HUES48 (cell line): ENCODE results near the gene ARL6IP5.
A peak's percentile ranks its signal among the peaks of the same experiment; 100 is the strongest.

Source experiments
- H3K27ac ChIP-seq: one replicate; pipeline ENCODE4 v1.7.0; 2013; ENCODE audit warnings: low read depth, low read length, inconsistent platforms
- H3K27me3 ChIP-seq: 2 replicates; pipeline ENCODE4 v1.6.1; 2013; ENCODE audit warnings: mild to moderate bottlenecking, low read length; ENCODE audit not compliant: control insufficient read depth, insufficient read depth
- H3K36me3 ChIP-seq: 2 replicates; pipeline ENCODE4 v1.6.1; 2013; ENCODE audit warnings: low read length; ENCODE audit not compliant: control insufficient read depth, insufficient read depth
- H3K4me1 ChIP-seq: 2 replicates; pipeline ENCODE4 v1.6.1; 2013; ENCODE audit warnings: mild to moderate bottlenecking, low read length; ENCODE audit not compliant: control insufficient read depth, insufficient read depth
- H3K4me3 ChIP-seq: 2 replicates; pipeline ENCODE4 v1.5.1; 2013; ENCODE audit warnings: mild to moderate bottlenecking, low read depth, low read length
- H3K9ac ChIP-seq: 2 replicates; pipeline ENCODE4 v1.6.1; 2013; ENCODE audit warnings: mild to moderate bottlenecking, low read depth, low read length, moderate library complexity
- H3K9me3 ChIP-seq: 2 replicates; pipeline ENCODE4 v1.6.1; 2013; ENCODE audit warnings: low read length; ENCODE audit not compliant: control insufficient read depth, insufficient read depth

ARL6IP5 gene

DNA sequence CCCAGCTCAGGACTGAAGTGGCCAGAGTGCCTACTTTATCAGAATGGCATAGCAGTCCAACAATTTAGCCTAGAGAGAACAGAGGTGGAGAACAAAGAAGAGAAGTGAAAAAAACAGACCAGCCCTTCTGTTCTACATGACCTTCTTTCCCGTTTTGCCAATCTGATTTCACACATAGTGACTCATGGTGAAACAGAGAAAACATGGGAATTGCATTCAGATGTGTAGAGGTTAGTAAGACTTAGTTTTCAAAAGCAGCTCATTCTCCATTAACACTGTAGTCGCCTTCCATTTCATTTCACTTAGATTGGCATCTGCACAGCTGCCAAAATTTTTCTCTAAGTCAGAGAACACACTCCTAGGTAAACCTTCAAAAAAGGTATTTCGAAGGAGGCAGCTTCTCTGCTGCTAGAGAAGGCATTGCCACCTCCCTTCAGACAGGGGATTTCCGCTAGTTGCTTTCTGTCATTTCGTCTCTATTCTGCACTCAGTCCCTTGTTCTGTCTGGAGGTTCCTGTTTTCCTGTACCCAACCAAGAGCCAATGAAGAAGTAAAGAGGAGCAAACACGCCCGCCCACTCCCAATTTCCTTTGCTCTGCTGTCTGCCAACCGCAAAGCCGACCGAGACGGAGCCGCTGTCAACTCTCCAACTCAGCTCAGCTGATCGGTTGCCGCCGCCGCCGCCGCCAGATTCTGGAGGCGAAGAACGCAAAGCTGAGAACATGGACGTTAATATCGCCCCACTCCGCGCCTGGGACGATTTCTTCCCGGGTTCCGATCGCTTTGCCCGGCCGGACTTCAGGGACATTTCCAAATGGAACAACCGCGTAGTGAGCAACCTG is at the start of gene ARL6IP5:
Gene ARL6IP5, plus strand, starts transcription at position 612 of the 842 bp plus-strand sequence. Its CDS starts 111 bp downstream, at position 723.
- peaks cover 22% of the 10 kb centered on the region for H3K4me1 ChIP-seq

DNA sequence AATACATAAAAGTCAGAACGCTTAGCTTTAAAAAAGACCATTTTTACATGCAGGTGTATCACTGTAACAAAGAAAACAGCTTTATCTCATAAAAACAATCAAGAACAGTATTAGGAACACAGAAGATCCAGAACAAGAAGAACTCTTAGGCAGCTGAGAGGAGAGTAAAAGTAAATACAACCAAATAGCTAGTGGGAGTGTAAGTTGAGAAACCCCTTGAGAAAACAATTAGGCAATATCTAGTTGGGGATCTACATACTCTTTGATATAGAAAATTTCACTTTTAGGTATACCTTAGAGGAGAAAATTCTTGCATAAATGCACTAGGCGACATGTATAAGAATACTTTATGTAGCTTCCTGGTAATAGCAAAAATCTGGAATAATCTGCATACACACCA is 40.1 kb upstream of the ARL6IP5 start:
- Histone ChIP-seq H3K36me3 (peaks cover 81% of the 10 kb centered on the region), H3K9me3 (no peaks in the 10 kb centered on the region), H3K9ac (no peak overlapping the region), H3K4me1 (no peaks in the 10 kb centered on the region), H3K27me3 (no peaks in the 10 kb centered on the region), H3K4me3 (no peak overlapping the region), H3K27ac (no peak overlapping the region)

More for the DNA sequence above, at the start of gene ARL6IP5:
- Histone ChIP-seq H3K9me3 (no peaks in the 10 kb centered on the region), H3K9ac (peak within 1 kb of the TSS; percentile 39), H3K36me3 (no peaks in the 10 kb centered on the region), H3K4me3 (peak within 1 kb of the TSS; percentile 84), H3K27ac (peak within 1 kb of the TSS; percentile 36), H3K27me3 (no peaks in the 10 kb centered on the region)

DNA sequence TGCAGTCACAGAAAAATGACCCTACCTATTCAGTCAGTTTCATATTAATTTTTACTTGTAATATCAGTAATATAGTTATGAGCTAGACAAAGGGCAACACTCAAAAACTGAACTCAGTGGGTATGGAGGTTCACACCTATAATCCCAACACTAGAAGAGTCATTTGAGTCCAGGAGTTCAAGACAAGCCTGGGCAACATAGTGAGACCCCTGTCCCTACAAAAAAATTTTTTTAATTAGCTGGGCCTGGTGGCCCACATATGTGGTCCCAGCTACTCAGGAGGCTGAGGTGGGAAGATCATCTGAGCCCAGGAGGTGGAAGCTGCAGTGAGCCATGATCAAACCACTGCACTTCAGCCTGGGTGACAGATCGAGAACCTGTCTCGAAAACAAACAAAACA is 35.7 kb upstream of the ARL6IP5 start:
- Histone ChIP-seq H3K4me1 (peaks cover 11% of the 10 kb centered on the region; the same call in 1 of the 2 replicates), H3K36me3 (peaks cover 40% of the 10 kb centered on the region), H3K27me3 (no peaks in the 10 kb centered on the region), H3K27ac (no peak overlapping the region), H3K4me3 (no peak overlapping the region), H3K9me3 (no peaks in the 10 kb centered on the region), H3K9ac (no peak overlapping the region)

DNA sequence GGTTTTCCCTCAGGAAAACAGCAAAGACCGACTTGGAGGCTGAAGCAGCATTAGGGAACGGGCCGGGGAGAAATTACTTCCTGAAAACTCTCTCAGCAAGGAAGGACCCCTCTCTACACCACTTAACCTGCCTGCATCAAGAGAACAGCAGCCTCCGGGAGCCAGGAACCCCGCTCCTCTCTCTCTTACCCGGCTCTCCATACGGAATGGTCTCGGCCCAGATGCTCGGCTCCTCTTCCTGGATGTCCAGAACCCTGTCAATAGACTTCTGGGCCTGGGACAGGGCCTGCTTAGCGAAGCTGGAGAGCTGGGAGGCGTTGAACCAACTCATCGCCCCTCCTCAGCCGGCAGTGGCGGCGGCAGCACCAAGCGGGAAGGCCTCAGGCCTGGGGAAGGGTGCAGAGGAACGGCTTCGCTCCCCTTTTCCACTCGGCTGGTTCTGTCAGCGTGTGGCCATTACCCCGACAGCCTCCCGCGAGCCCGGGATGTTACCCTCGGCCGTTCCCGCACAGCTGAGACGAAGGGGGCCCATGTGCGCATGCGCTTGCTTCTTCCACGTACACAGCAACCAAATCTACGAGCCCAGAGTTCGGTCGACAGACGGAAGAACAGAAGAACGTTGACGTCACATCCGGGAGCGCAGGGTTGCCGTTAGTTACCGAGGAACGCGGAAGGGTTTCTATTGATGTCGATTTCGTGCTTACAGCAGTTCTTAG is 32.8 kb upstream of the ARL6IP5 start, which contains the start of gene TMF1:
Gene TMF1, minus strand, starts transcription at position 578 of the 716 bp plus-strand sequence. Its CDS starts 247 bp downstream, at position 331.
- Histone ChIP-seq H3K9me3 (no peaks in the 10 kb centered on the region), H3K4me3 (peak within 1 kb of the TSS; percentile 81), H3K9ac (peak within 1 kb of the TSS; percentile 78), H3K27me3 (no peaks in the 10 kb centered on the region), H3K4me1 (peaks cover 11% of the 10 kb centered on the region; the same call in 1 of the 2 replicates), H3K36me3 (peaks cover 46% of the 10 kb centered on the region), H3K27ac (peak within 1 kb of the TSS; percentile 87)

DNA sequence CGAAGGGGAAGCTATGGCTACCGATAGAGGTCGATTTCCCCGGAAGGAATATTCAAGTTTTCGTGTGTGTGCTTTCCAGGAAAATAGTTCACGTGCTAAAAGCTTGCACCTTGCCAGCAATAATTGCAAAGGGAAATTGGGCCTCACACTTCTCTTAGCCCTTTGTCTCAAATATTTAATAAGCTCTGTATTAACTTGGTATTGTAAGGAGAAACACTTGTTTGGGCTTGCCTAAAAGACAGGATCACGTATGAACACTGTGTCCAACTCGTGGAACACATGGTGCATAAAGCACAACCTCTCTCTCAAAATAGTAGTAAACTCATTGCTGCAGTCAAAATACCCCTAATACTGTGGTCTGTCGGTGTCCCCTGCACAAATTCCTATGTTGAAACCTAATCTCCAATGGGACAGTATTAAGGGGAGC is 32.3 kb upstream of the ARL6IP5 start:
- peak overlapping the region; percentile 81 for H3K4me3 ChIP-seq
- H3K9ac ChIP-seq: peak overlapping the region; percentile 48
- no peaks in the 10 kb centered on the region for H3K9me3 ChIP-seq
- peak overlapping the region; percentile 87 for H3K27ac ChIP-seq
- peaks cover 45% of the 10 kb centered on the region for H3K36me3 ChIP-seq
- H3K27me3 ChIP-seq: no peaks in the 10 kb centered on the region
- peaks cover 11% of the 10 kb centered on the region; the same call in 1 of the 2 replicates for H3K4me1 ChIP-seq

- no peak overlapping the region for H3K4me3 ChIP-seq
- H3K27ac ChIP-seq: no peak overlapping the region
- no peak overlapping the region for H3K9ac ChIP-seq
- H3K27me3 ChIP-seq: no peaks in the 10 kb centered on the region
- H3K4me1 ChIP-seq: no peaks in the 10 kb centered on the region
- H3K36me3 ChIP-seq: peaks cover 85% of the 10 kb centered on the region
- no peaks in the 10 kb centered on the region for H3K9me3 ChIP-seq
Observed at GRCh38 chr3:69058180-69058946, 26.4 kb upstream of the ARL6IP5 start.

GRCh38 chr3:69058947-69059224 is 25.9 kb upstream of the ARL6IP5 start:
- Histone ChIP-seq H3K27me3 (no peaks in the 10 kb centered on the region), H3K9me3 (no peaks in the 10 kb centered on the region), H3K4me1 (no peaks in the 10 kb centered on the region), H3K4me3 (no peak overlapping the region), H3K36me3 (peaks cover 91% of the 10 kb centered on the region), H3K9ac (no peak overlapping the region), H3K27ac (no peak overlapping the region)

DNA sequence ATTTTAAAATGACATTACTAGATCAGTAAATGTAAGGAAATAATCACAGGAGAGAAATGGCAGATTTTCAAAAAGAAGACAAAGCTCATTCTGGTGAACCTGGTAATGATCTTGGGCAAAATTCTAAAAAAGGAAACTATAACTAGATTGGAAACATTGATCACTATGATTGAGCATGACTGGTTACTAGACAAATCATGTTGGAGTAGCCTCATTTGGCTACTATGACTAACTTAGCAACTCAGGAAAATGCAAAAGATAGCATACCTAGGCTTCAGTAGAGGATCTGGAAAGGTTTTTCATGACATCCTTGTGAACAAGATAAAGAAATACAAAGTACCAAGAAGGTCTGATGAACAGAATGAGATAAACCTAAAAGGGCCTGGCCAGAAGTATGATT is 25.0 kb upstream of the ARL6IP5 start:
- H3K4me3 ChIP-seq: no peak overlapping the region
- H3K27ac ChIP-seq: no peak overlapping the region
- no peaks in the 10 kb centered on the region for H3K27me3 ChIP-seq
- H3K4me1 ChIP-seq: no peaks in the 10 kb centered on the region
- no peak overlapping the region for H3K9ac ChIP-seq
- H3K9me3 ChIP-seq: no peaks in the 10 kb centered on the region
- H3K36me3 ChIP-seq: peaks cover 95% of the 10 kb centered on the region

DNA sequence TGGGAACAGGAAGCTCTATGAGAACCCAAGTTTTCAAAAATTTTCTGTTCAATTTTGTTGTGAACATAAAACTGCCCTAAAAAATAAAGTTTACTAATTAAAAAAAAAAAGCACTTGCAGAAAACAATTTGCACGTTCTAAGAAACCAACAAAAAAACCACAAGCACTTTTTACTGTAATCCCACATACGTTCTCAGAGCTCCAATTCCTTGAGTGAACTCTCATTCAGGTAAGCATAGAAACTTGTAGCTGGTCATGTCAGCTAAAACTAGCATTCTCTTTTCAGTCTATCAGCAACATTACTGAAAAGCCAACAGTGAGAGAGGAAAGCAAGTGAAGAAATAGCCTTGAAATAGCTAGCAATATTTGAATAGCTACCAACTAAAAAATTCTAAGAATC is 21.1 kb upstream of the ARL6IP5 start:
- H3K9me3 ChIP-seq: no peaks in the 10 kb centered on the region
- no peak overlapping the region for H3K4me3 ChIP-seq
- no peaks in the 10 kb centered on the region for H3K4me1 ChIP-seq
- peaks cover 63% of the 10 kb centered on the region for H3K36me3 ChIP-seq
- no peaks in the 10 kb centered on the region for H3K27me3 ChIP-seq
- H3K9ac ChIP-seq: no peak overlapping the region
- no peak overlapping the region for H3K27ac ChIP-seq

DNA sequence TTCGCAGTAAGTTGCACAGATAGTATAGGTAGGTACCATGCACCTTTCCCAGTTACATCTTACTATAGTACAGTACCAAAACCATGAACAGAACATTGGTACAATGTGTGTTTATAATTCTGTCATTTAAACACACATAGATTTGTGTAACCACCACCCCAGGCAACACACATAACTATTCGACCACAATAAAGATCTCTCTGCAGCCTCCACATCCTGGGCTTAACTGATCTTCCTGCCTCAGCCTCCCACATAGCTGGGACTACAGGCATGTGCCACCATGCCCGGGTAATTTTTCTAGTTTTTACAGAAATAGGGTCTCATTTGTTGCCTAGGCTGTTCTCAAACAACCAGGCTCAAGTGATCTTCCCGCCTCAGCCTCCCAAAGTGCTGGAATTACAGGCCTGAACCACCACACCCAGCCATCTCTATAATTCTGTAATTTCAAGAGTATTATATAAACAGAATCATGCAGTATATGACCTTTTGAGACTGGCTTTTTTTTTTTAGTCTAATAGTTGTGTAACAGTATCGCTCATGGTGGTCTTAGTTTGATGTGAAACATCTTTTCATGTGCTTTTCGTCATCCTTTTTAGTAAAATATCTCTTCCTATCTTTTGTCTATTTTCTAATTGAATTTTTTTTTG is 19.3 kb upstream of the ARL6IP5 start:
- Histone ChIP-seq H3K27ac (no peak overlapping the region), H3K4me1 (no peaks in the 10 kb centered on the region), H3K36me3 (peaks cover 53% of the 10 kb centered on the region), H3K9ac (no peak overlapping the region), H3K9me3 (no peaks in the 10 kb centered on the region), H3K4me3 (no peak overlapping the region), H3K27me3 (no peaks in the 10 kb centered on the region)
